Osteoblast (primary cell): Measurements from ENCODE around the gene JUN. TPM values are rescaled to one million over a fixed set of nuclear protein-coding genes. Genes with fewer than 3 reads are reported as not detected.

Experiments used
- DNase-seq: peaks from one replicate; pipeline ENCODE4 v3.0.0; 2011; ENCODE audit warnings: low spot score, mixed read lengths; ENCODE audit not compliant: insufficient read length; ENCODE audit errors: missing footprints
- H2AFZ ChIP-seq: 2 replicates; pipeline ENCODE4 v1.6.0; 2011; ENCODE audit warnings: mild to moderate bottlenecking, low read length
- H3K27ac ChIP-seq: 2 replicates; pipeline ENCODE4 v1.5.1; 2011; ENCODE audit warnings: mild to moderate bottlenecking, low read depth, low read length, moderate library complexity
- H3K27me3 ChIP-seq: 2 replicates; pipeline ENCODE4 v1.6.0; 2012; ENCODE audit warnings: mild to moderate bottlenecking, control low read depth, inconsistent platforms, low read length, moderate library complexity; ENCODE audit not compliant: insufficient read depth
- H3K36me3 ChIP-seq: 2 replicates; pipeline ENCODE4 v1.5.1; 2011; ENCODE audit warnings: mild to moderate bottlenecking, low read length, control low read depth, moderate library complexity; ENCODE audit not compliant: insufficient read depth
- H3K4me1 ChIP-seq: 2 replicates; pipeline ENCODE4 v1.5.1; 2011; ENCODE audit warnings: mild to moderate bottlenecking, low read length, control low read depth, moderate library complexity; ENCODE audit not compliant: insufficient read depth
- H3K4me2 ChIP-seq: 2 replicates; pipeline ENCODE4 v1.6.0; 2011; ENCODE audit warnings: mild to moderate bottlenecking, low read length; ENCODE audit not compliant: insufficient read depth
- H3K4me3 ChIP-seq: fragments of 200-600 bp; sonication (generic); 3 replicates; pipeline ENCODE4 v1.5.1; 2012; ENCODE audit warnings: mild to moderate bottlenecking, low read length, inconsistent platforms; ENCODE audit not compliant: insufficient read depth
- H3K79me2 ChIP-seq: 2 replicates; pipeline ENCODE4 v1.6.0; 2012; ENCODE audit warnings: mild to moderate bottlenecking, low read length, control low read depth, inconsistent platforms; ENCODE audit not compliant: insufficient read depth
- H3K9me3 ChIP-seq: 2 replicates; pipeline ENCODE4 v1.5.1; 2011; ENCODE audit warnings: low read depth, low read length, control low read depth
- H4K20me1 ChIP-seq: 2 replicates; pipeline ENCODE4 v1.6.0; 2012; ENCODE audit warnings: mild to moderate bottlenecking, low read length, control low read depth; ENCODE audit not compliant: insufficient read depth
- total RNA-seq: library from RNA; depleted of rRNA; stranded (reverse); fragments of >200 nt; gene quantifications from 2 replicates; pipeline ENCODE4 v1.2.3, GENCODE V29; 2012
- TF ChIP-seq, protein P1 (sequence below): IDR thresholded peaks from 2 replicates; pipeline ENCODE4 v1.5.1; 2011; ENCODE audit warnings: mild to moderate bottlenecking, low read depth, low read length, moderate library complexity; ENCODE audit errors: extremely low read depth

Gene JUN
- total RNA-seq, 1 donor: 48.9 TPM

DNA sequence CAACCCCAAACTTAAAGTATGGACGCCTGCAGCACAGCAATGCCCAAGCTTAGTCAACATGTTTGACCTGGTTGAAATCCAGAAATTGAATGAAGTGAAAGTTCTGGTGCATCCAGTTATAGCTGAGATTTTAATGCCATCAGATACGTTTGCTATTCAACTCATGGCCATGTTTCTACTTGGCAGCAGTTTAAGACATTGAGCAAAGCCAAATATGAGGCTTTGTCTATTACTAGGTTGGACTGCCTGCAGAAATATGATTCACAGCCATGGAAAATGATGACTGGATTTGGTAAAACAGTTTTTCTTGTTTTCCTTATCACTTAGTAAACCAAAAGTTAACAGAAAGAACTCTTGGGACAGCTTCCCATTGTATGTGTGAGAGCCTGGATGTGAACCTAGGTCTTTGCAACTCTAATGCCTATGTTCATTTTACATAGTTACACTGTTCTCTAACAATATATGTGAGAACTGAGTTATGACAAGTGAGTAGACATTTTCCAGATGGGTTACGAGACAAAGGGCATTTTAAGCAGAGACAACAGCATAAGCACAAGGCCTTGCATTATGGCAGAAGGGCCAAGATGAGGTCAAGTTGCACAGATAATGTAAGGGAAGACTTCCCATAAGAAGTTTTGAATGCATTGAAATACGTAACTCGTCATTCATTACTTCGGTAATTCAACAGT, 51.6 kb downstream of the JUN start:
- H3K27ac ChIP-seq: peak overlapping the region; percentile 56
- H3K27me3 ChIP-seq: no peaks in the 10 kb centered on the region
- TF ChIP-seq, protein P1, sequence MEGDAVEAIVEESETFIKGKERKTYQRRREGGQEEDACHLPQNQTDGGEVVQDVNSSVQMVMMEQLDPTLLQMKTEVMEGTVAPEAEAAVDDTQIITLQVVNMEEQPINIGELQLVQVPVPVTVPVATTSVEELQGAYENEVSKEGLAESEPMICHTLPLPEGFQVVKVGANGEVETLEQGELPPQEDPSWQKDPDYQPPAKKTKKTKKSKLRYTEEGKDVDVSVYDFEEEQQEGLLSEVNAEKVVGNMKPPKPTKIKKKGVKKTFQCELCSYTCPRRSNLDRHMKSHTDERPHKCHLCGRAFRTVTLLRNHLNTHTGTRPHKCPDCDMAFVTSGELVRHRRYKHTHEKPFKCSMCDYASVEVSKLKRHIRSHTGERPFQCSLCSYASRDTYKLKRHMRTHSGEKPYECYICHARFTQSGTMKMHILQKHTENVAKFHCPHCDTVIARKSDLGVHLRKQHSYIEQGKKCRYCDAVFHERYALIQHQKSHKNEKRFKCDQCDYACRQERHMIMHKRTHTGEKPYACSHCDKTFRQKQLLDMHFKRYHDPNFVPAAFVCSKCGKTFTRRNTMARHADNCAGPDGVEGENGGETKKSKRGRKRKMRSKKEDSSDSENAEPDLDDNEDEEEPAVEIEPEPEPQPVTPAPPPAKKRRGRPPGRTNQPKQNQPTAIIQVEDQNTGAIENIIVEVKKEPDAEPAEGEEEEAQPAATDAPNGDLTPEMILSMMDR: no peak
- H4K20me1 ChIP-seq: no peaks in the 10 kb centered on the region
- no peak overlapping the region for H3K4me3 ChIP-seq
- H3K36me3 ChIP-seq: no peaks in the 10 kb centered on the region
- DNase-seq: peak; percentile 81
- no peak overlapping the region for H2AFZ ChIP-seq
- peak overlapping the region; percentile 1 for H3K4me2 ChIP-seq
- no peaks in the 10 kb centered on the region for H3K9me3 ChIP-seq
- no peaks in the 10 kb centered on the region for H3K79me2 ChIP-seq
- peaks cover 13% of the 10 kb centered on the region for H3K4me1 ChIP-seq

Other genes with a start within 250 kb of the JUN start
- 12.1 and 22.8 TPM in 2 replicates for gene OMA1, start 237.3 kb downstream of the JUN start, total RNA-seq
- gene TACSTD2, start 206.8 kb downstream of the JUN start, total RNA-seq: under 0.01 and 0.29 TPM in 2 replicates
- gene MYSM1, start 84.0 kb downstream of the JUN start, total RNA-seq: 19.2 and 25.7 TPM in 2 replicates